Measurements from ENCODE around the gene CLHC1.
A peak's percentile ranks its signal among the peaks of the same experiment; 100 is the strongest.
"Not testable (repeated sequence)": the region's sequence is repeated elsewhere in the genome, so short reads cannot be mapped to it uniquely, and the experiment has no call there.

Gene CLHC1

DNA sequence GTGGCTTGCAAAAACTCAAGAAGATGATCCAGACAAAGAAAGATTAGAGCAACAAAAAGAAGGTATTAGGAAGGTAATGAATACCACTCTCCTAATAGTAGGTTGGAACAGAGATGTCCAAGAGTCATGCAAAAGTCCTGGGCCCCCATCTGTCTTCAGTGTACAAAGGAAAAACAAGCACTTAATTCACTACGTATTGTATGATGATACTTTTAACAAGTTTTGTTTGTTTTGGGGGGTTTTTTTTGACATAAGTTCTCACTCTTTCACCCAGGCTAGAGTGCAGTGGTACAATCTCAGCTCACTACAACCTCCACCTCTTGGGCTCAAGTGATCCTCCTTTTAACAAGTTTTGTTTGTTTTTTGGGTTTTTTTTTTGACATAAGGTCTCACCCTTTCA is 101.2 kb downstream of the CLHC1 start:
- no peaks in the 10 kb centered on the region for H3K36me3 ChIP-seq (ENCODE audit: insufficient read depth, low read length)
- 0 out of 2 replicates have a peak overlapping the region, but pooled peaks have one; percentile 34 for H2AFZ ChIP-seq (ENCODE audit: low read depth, low read length)
- no peaks in the 10 kb centered on the region for H3K27me3 ChIP-seq (ENCODE audit: insufficient read depth, low read length, poor library complexity)
- DNase-seq (no peak), ATAC-seq (ENCODE audit: insufficient read depth, low read depth) (no peak)
- no peak for TF ChIP-seq EZH2 (IDR thresholded peaks at IDR 0.05; ENCODE audit: borderline replicate concordance, low read depth, low read length, severe bottlenecking)
- TF ChIP-seq, protein P1, sequence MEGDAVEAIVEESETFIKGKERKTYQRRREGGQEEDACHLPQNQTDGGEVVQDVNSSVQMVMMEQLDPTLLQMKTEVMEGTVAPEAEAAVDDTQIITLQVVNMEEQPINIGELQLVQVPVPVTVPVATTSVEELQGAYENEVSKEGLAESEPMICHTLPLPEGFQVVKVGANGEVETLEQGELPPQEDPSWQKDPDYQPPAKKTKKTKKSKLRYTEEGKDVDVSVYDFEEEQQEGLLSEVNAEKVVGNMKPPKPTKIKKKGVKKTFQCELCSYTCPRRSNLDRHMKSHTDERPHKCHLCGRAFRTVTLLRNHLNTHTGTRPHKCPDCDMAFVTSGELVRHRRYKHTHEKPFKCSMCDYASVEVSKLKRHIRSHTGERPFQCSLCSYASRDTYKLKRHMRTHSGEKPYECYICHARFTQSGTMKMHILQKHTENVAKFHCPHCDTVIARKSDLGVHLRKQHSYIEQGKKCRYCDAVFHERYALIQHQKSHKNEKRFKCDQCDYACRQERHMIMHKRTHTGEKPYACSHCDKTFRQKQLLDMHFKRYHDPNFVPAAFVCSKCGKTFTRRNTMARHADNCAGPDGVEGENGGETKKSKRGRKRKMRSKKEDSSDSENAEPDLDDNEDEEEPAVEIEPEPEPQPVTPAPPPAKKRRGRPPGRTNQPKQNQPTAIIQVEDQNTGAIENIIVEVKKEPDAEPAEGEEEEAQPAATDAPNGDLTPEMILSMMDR (IDR thresholded peaks at IDR 0.05; ENCODE audit: borderline replicate concordance, extremely low read depth, low read length, poor library complexity, severe bottlenecking): no peak
- H3K27ac ChIP-seq (ENCODE audit: low read length): no peak overlapping the region
- no peaks in the 10 kb centered on the region for H3K9me3 ChIP-seq (ENCODE audit: insufficient read depth, low read length, severe bottlenecking)
- no peak overlapping the region for H3K9ac ChIP-seq (ENCODE audit: low read depth, low read length)
- no peaks in the 10 kb centered on the region for H3K79me2 ChIP-seq (ENCODE audit: insufficient read depth, low read length)
- no peak overlapping the region for H3K4me2 ChIP-seq (ENCODE audit: insufficient read depth, low read length)
- peaks cover 17% of the 10 kb centered on the region for H3K4me1 ChIP-seq (ENCODE audit: insufficient read depth, low read length)
- no peaks in the 10 kb centered on the region for H4K20me1 ChIP-seq (ENCODE audit: insufficient read depth, low read length)
- no peak overlapping the region for H3K4me3 ChIP-seq (ENCODE audit: low read depth in 1 of 2, low read length in 2 of 2)

DNA sequence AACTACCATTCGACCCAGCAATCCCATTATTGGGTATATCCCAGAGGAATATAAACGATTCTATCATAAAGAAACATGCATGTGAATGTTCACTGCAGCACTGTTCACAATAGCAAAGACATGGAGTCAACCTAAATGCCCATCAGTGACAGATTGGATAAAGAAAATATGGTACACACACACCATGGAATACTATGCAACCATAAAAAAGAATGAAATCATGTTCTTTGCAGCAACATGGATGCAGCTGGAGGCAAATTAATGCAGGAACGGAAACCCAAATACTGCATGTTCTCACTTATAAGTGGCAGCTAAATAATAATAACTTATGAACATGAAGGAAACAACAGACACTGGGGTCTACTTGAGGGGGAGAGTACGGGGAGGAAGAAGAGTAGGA is 105.5 kb downstream of the CLHC1 start:
- not testable (repeated sequence) for ATAC-seq (ENCODE audit: insufficient read depth, low read depth); H3K27me3 ChIP-seq (ENCODE audit: insufficient read depth, low read length, poor library complexity)

More for the DNA sequence above, 105.5 kb downstream of the CLHC1 start:
- H3K4me2 ChIP-seq (ENCODE audit: insufficient read depth, low read length); H3K27ac ChIP-seq (ENCODE audit: low read length); DNase-seq; H3K4me3 ChIP-seq (ENCODE audit: low read depth in 1 of 2, low read length in 2 of 2); H3K79me2 ChIP-seq (ENCODE audit: insufficient read depth, low read length); H3K9me3 ChIP-seq (ENCODE audit: insufficient read depth, low read length, severe bottlenecking); H2AFZ ChIP-seq (ENCODE audit: low read depth, low read length); H3K4me1 ChIP-seq (ENCODE audit: insufficient read depth, low read length); H3K36me3 ChIP-seq (ENCODE audit: insufficient read depth, low read length); H3K9ac ChIP-seq (ENCODE audit: low read depth, low read length); H4K20me1 ChIP-seq (ENCODE audit: insufficient read depth, low read length): not testable (repeated sequence)

All from DND-41 (cell line).